ENCODE measurements around the gene GMDS. TPM values are rescaled to one million over a fixed set of nuclear protein-coding genes. Genes with fewer than 3 reads are reported as not detected.

The GMDS gene
- total RNA-seq, 6 experiments from 2014 or later: 13.2 to 18.0 (median 14.7) TPM

- no peak overlapping the region for H3K27ac Mint-ChIP-seq
- H3K4me3 Mint-ChIP-seq: no peak overlapping the region
- H3K36me3 Mint-ChIP-seq (ENCODE audit: low read depth): no peaks in the 10 kb centered on the region
- H3K27me3 Mint-ChIP-seq (ENCODE audit: insufficient read depth): no peaks in the 10 kb centered on the region
- no peak for TF ChIP-seq CTCF (IDR thresholded peaks at IDR 0.05)
- DNase-seq: no peak
- H3K4me1 Mint-ChIP-seq (ENCODE audit: low read depth): no peaks in the 10 kb centered on the region
- H3K9me3 Mint-ChIP-seq: no peaks in the 10 kb centered on the region
Measured at GRCh38 chr6:2141644-2142290, 103.6 kb downstream of the GMDS start.

GRCh38 chr6:2140438-2141128 is 104.8 kb downstream of the GMDS start:
- DNase-seq: no peak
- Mint-ChIP-seq H3K4me3 (no peak overlapping the region), H3K27me3 (ENCODE audit: insufficient read depth) (no peaks in the 10 kb centered on the region), H3K27ac (no peak overlapping the region), H3K4me1 (ENCODE audit: low read depth) (no peaks in the 10 kb centered on the region), H3K9me3 (no peaks in the 10 kb centered on the region), H3K36me3 (ENCODE audit: low read depth) (no peaks in the 10 kb centered on the region)
- no peak for TF ChIP-seq CTCF (IDR thresholded peaks at IDR 0.05)

GRCh38 chr6:2135401-2135800 is 110.0 kb downstream of the GMDS start:
- Mint-ChIP-seq H3K4me1 (ENCODE audit: low read depth) (peaks cover 9% of the 10 kb centered on the region; the same call in 1 of the 2 replicates), H3K36me3 (ENCODE audit: low read depth) (no peaks in the 10 kb centered on the region), H3K27me3 (ENCODE audit: insufficient read depth) (no peaks in the 10 kb centered on the region), H3K9me3 (no peaks in the 10 kb centered on the region), H3K4me3 (no peak overlapping the region), H3K27ac (no peak overlapping the region)
- DNase-seq: no peak
- no peak for TF ChIP-seq CTCF (IDR thresholded peaks at IDR 0.05)

GRCh38 chr6:2134554-2134953 is 110.9 kb downstream of the GMDS start:
- Mint-ChIP-seq H3K4me3 (no peak overlapping the region), H3K27me3 (ENCODE audit: insufficient read depth) (no peaks in the 10 kb centered on the region), H3K27ac (no peak overlapping the region), H3K9me3 (no peaks in the 10 kb centered on the region), H3K36me3 (ENCODE audit: low read depth) (no peaks in the 10 kb centered on the region), H3K4me1 (ENCODE audit: low read depth) (peaks cover 9% of the 10 kb centered on the region; the same call in 1 of the 2 replicates)
- DNase-seq: no peak
- TF ChIP-seq CTCF (IDR thresholded peaks at IDR 0.05): no peak

- DNase-seq: no peak
- Mint-ChIP-seq H3K27me3 (ENCODE audit: insufficient read depth) (no peaks in the 10 kb centered on the region), H3K4me3 (no peak overlapping the region), H3K4me1 (ENCODE audit: low read depth) (peaks cover 9% of the 10 kb centered on the region; the same call in 1 of the 2 replicates), H3K36me3 (ENCODE audit: low read depth) (no peaks in the 10 kb centered on the region), H3K9me3 (no peaks in the 10 kb centered on the region), H3K27ac (no peak overlapping the region)
- no peak for TF ChIP-seq CTCF (IDR thresholded peaks at IDR 0.05)
Measured at GRCh38 chr6:2133716-2134310, 111.6 kb downstream of the GMDS start.
